DMS53 treated with DMSO at 0.1 percent for 48 hours (cell line): Measurements from ENCODE around the gene SPIN3.
"Not testable (repeated sequence)": the region's sequence is repeated elsewhere in the genome, so short reads cannot be mapped to it uniquely, and the experiment has no call there.

ENCODE experiments used
- DNase-seq: peaks from one replicate; lab custom pipeline; 2025; ENCODE audit not compliant: unreplicated experiment; lab: John Stamatoyannopoulos, UW

Gene SPIN3

DNA sequence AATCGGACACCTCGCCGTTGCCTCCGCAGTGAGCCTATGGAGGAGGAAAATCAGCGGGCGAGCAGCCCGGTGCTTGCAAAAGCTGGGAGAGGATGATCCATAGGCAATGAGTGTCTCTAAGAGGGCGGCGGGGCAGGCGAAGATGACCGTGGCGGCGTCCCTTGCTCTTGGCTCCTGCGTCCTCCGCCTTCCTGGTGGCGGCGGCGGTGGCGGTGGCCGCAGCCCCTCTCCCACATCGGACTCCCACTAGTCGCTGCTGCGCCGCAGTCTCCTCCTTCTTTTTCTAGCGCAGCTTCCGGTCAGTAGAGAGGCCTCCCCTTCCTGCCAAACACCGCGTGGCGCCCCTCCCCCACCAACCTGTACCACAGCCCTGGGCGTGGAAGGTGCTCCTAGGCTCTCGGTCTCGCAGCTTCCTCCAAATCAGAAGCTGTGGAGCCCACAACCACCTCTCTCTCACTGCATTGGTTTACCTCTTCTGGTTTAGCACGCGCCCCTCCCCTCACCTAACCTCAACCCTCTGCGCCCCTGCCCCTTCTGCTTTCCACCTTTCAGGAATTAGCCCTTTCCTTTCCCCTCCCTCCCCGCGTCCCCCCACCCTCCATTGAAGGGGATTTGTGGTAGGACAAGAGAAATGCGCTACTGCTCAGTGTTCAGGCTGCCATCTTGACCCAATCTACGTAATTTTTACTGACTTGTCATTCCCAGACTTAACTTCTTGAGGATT lies at the start of gene SPIN3:
Gene SPIN3 (minus strand): TSS at position 271 of the 724 bp plus-strand sequence. CDS start 594 bp downstream, outside the sequence.
- DNase-seq = peak; percentile 77

DNA sequence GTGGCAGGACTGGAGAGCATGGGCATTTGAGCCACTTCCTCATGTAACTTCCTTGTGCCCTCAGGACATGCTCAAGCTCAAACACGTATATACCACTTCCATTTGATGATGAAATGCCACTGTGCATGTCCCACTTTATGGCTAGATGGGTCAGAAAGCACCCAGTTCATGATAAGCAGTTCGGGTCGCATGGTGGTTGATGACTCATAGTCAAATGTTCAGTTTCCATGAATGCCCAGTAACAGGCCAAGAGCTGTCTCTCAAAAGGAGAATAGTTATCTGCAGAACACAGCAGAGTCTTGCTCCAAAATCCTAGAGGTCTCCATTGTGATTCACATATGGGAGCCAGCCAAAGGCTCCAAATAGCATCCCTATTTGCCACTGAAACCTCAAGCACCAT lies 48.9 kb upstream of the SPIN3 start:
- DNase-seq = no peak

DNA sequence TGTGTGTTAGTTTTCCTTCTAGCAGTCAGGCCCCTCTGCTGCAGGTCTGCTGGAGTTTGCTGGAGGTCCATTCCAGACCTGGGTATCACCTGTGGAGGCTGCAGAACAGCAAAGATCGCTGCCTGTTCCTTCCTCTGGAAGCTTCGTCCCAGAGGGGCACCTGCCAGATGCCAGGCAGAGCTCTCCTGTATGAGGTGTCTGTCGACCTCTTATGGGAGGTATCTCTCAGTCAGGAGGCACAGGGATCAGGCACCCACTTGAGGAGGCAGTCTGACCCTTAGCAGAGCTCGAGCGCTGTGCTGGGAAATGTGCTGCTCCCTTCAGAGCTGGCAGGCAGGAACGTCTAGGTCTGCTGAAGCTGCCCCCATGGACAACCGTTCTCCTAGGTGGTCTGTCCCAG lies 41.9 kb upstream of the SPIN3 start:
- not testable (repeated sequence) for DNase-seq

DNA sequence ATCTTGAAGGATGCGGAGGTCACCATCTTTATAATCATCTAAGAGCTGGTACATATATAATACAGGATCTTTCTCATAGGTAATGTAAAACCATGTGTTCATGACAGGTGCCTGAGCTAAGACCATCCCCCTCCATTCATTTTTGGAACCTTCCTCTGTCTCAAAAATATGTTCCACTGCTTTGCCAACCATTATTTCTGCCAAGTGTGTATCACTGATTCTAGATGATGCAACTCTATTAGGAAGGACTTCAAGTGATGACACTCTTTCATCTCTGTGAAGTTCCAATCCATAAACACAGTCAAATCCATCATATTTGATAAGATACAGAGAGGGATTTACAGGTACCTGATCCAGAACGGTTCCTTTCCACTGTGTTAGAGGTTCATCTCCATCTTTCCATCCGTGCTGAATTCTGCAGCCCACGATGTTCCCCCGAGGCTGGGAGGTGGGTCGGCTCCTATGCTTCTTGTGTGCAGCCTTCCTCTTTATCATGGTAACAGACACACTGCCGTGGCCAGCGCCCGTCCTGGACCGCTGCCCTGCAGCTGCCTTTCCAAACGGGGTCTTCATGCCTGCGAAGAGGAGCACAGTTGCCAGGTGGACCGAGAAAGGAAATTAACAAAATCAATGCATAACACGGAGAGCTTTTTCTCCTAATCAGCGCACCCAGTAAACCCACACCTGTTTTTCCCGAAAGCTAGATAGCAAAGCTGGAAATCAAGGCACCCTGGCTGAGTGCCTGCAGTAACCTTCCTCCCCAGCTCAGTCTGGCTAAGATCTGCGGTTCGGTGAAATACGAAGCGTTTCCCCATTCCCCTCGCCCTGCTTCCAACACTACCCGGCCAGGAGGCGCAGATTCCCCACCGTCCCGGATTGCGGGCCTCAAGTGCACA lies 718 bp downstream of the SPIN3 start:
- DNase-seq = no peak

DNA sequence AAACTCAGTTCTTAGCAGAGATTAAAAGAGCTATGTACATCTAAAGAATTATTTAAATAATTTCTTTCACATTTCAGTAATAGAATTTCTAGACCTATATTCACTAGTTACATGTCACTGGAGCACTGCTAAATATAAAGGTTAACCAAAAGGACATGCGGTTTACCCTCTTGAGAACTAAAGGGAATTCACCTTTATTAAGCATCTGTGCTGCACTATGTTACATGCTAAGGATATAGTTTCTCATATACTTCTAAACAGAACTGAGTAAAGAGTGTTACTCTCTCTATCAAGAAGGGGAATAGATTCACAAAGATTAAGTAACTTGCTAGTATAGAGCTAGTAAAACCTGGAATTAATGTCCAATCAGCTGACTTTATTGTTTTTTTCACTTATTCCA lies 7.6 kb downstream of the SPIN3 start:
- no peak for DNase-seq

DNA sequence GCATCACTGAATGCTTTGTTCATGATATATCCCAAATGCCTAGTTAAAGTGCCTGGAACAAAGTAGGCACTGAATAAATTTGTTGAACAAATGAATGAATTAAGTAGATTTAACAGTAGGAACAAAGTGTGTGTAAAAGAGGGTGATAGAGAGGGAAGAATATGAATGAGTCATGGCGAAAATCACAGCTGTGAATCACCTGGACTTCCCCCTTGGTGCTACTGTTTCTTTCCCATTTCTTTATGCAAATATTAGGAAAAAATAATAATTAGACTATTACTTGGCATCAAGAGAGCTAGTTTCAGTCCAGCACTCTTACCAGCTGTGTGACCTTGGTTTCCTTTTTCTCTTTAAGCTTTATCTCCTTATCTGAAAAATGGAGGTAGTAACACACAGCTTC lies 9.2 kb downstream of the SPIN3 start:
- no peak for DNase-seq

DNA sequence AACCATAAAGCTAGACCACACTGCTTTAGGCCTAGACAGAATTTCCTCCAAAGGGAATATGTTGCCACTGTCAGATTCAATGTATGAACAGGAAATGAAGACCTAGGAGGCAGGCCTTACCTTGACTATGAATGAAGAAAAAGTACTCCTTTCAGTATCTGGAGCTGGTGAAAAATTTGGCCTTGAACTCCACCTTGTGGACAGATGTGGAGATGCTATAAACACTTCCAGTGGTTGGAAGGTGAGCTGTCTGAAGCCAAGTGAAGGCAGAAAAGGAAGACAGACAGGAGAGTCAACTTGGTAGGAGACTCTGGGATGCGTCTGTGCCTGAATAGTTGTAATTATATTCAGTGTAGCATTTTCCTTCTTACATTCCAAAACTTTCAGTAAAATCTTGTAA lies 17.2 kb downstream of the SPIN3 start:
- peak; percentile 17 for DNase-seq

DNA sequence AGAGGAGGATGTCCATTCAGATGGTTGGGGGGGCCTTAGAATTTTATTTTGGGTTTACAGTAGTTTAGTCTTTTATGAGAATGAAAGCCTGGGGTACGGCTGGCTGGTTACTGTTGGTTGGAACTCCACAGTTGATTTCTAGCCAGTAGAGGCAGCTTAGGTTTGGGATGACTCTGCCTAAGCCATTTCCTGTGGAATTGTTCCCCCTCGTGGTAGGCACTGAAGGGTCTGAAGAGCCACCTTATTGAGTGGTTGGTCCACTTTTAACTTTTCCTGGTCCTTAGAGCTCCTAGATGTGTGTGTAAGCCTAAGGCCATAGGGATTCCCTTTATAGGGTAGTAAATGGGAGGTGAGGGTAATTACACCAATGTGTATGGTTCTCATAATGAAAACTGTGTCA lies 19.7 kb downstream of the SPIN3 start:
- DNase-seq = no peak

DNA sequence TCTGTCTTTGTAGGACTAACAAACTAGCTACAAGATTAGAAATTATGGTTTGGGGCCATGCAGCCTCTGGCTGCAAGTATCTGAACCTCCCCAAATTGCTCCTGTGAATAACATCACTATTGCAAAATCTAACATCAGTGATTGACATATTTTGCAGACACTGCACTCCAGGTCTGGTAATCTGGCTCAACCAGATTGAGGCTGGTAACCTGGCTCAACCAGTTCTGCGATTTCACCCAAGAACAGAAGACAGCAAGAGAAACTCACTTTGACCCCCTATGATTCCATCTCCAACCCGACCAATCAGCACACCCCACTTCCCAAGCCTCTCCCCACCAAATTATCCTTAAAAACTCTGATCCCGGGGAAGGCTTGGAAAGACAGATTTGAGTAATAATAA lies 20.9 kb downstream of the SPIN3 start:
- DNase-seq = no peak

DNA sequence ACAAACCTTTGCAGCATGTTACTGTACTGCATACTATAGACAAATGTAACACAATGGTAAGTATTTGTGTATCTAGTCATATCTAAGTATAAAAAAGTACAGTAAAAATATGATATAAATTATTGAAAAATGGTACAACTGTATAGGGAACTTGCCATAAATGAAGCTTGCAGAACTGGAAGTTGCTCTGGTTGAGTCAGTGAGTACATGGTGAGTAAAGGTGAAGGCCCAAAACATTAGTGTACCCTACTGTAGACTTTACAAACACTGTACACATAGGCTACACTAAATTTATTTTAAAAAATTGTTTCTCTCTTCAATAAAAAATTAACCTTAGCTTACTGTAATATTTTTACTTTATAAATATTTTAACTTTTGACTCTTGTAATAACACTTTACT lies 25.8 kb downstream of the SPIN3 start:
- no peak for DNase-seq

DNA sequence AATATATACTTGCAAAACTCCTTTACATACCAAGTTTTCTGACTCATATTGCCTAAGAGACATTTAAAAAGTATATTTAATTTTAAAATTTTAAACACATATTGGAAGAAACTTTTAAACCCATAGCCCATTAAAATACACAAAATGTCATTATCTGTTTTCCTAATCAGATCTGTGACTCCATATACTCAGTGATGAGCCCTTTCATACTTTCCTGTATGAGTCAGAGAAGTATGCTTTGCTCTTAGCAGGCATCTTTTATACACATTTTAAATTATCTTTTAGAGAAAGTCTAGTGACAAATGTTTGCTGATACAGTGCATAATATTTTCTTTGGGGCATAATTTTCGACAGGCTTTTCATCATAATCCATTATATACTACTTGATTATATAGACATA lies 26.4 kb downstream of the SPIN3 start:
- DNase-seq = no peak

DNA sequence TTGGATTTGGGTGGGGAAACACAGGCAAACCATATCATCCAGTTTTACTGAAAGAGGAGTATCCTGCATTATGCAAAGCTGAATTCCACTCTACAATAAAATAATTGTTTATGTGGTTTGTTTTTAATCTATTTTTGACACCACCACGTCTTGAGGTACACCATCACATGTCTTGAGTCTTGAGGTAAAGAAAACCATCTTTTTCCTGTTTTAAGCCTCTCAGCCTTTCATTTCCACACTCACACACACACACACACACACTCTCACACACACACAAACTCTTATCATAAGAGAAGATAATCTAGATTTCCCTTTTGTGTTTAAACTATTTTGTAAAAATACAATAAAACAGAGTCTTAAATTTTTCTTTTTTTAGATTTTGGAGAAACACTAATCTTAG lies 32.0 kb downstream of the SPIN3 start:
- DNase-seq = no peak

DNA sequence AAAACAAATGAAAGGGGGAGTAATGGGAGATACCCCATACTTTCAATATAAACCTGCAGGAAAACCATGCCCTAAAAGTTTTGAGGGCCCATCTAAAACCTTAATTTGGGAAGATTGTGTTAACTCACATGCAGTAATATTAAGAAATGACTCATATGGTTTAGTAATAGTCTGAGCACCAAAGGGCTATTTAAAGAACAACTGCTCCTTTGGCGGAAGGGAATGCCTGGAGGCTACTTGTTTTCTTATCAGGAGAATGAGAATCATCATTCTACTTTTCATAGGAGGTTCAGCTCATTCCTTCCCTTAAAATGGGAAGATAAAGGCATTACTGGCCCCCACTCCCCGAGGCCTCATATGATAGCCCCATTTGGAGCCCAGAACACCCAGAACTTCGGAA lies 47.6 kb downstream of the SPIN3 start:
- no peak for DNase-seq

DNA sequence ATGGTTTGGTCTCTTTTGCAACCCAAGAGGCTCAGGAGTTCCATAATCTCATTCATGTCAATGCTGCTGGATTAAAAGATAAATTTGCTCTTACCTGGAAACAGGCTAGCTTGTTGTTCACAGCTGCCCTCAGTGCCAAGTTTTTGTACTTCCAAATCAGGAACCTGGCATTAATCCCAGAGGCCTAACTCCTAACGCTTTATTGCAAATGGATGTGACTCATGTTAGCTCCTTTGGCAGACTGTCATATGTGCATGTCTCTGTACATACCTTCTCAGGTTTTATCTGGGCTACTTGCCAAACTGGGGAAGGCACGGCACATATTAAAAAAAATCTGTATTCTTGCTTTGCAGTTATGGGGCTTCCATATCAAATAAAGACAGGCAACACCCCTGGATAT lies 49.1 kb downstream of the SPIN3 start:
- peak; percentile 33 for DNase-seq

DNA sequence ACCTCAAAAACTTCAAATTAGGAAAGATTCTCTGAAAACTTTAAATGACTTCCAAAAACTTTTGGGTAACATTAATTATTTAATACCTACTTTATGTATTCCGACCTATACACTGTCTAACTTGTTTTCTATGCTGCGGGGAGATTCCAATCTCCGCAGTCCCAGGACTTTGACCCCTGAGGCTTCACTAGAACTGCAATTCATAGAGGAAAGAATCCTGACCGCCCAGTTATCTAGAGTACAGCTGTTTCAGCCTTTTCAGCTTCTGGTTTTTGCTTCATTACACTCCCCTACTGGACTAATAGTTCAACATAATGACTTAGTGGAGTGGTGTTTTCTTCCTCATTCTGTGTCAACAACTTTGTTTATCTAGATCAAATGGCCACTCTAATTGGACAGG lies 50.1 kb downstream of the SPIN3 start:
- DNase-seq = not testable (repeated sequence)

DNA sequence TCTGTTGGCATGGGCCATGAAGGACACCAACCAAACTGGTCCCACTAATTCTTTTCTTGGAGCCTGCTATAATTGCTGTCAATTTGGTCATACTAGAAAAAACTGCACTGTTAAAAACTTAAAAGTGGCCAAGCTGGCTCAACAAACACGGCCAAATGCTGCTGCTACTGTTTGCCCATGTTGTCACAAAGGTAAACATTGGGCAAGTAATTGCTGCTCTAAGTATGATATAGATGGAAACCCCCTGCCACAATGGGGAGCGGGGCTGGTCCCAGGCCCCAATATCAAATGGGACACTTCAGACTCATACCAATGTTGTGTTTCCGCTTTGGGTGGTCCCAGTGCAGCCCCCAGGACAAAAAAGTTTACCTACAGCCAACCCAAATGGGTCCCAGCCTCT lies 52.1 kb downstream of the SPIN3 start:
- DNase-seq = no peak
